Measurements from ENCODE around the gene KCNJ10.

DNA sequence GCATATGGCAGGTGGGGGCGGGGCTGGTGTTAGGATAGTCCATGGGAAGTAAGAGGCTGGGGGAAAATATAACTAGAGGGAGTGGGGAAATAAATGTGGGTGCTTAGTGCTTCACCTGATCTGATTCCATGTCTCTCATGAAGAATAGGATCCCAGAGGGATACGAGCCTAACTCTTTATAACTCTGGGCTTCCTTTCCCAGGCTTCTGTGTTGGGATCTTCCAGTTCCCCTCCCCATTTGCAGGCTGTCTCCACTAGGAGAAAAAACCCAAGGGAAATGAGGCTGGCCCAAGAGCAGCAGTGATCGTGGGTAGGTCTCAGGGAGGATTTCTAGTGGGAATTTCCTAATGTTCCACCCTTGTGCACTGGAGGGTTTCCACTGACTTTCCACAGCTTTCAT, 13.0 kb upstream of the KCNJ10 start:
- no peak for TF ChIP-seq CTCF (IDR thresholded peaks at IDR 0.05)
- no peak for TF ChIP-seq POLR2AphosphoS5 (IDR thresholded peaks at IDR 0.05)
- TF ChIP-seq POLR2A (IDR thresholded peaks at IDR 0.05), result no peak
